LoVo (cell line): ENCODE measurements around the gene PCBP3.

Source experiments
- DNase-seq: peaks from one replicate; pipeline ENCODE4 v3.0.0-alpha.2; 2016; ENCODE audit warnings: low spot score

Gene PCBP3

DNA sequence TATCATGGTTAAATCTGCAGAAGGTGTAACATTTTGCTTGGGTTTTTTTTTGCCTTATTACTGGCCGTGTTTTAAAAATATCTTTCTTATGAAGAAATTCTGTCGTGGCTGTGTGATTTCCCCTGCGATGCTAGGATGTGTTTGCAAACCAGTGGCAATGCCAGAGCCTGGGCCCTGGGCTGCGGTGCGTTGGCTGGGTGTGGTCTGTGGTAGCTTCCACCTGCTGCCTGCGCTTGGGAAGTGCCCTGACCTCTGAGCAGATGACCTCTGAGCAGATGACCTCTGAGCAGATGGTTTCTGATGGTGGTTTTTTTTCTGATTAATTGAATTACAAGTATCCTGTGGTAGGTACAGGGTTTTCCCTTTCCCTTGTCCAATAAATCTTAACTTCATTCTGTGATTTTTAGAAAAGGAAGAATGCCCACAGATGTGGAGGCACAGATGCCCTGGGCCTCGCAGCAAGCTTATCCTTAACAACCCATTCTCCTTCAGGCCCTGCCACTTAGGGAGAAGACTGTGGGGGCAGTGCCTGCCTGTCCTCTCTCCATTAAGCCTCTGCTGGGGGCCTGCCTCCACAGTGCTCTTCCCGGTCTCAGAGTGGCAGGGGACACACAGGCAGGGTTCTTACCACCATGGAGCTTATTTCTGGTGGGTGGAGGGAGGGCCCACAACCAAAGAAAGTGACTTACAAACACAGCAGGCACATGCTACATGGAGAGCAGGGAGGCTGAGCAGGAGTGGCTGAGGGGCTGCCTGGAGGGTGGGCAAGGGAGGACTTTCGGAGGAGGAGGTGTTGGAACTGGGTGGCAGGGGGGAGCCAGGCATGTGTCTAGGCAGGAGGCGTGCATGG is 81.7 kb downstream of the PCBP3 start:
- DNase-seq, result no peak

DNA sequence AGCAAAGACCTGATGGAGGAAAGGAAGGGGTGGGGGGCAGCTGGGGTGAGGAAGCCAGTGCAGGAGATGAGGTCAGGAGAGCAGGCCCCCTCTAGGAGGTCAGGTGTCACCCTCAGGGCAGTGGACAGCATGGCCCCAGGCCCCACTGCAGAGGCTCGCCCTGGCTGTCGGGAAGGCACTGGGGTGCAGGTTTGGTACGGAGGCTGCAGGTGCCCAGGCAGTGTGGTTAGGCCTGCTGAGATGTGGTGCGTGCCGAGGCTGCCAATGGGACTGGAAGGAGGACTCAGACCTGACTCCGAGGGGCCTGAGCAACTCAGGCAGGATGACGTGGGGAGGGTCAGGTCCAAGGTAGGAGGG is 82.3 kb downstream of the PCBP3 start:
- no peak for DNase-seq

DNA sequence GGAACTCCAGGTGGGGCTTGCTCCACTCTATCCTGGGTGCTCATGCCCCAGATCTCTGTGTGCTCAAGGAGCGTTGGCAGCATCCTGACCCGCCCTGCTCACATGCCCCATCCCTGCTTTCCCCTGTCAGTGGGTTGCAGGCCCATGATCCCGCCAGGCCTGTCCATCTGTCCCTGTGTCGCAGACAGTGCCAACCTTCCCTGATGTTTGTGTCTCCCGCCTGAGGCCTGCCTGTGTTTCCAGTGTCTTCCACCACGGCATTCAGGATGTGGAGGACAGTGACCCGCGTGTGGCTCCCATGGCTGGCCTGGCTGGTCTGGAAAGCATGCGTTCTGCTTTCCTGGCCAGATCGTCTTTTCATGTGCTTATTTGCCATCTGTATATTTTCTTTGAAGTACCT is 82.9 kb downstream of the PCBP3 start:
- no peak for DNase-seq

DNA sequence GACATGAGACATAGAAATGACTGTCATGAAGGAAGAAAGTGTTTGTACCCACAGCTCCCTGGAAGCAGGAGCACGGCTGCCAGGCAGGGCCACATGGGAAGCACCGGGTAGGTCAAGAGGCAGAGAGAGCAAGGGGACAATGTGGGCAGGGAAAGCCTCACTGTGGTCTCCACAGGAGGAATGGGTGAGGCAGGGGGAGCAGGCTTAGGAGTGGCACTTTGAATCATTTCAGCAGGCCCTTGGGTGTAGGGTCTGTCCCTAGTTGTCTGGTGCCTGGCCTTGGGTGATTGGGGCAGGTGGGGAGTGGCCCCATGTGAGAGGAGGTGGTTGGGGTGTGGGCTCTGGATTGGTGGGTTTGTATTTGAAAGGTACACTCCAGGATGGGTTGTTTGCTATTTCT is 83.9 kb downstream of the PCBP3 start:
- no peak for DNase-seq

DNA sequence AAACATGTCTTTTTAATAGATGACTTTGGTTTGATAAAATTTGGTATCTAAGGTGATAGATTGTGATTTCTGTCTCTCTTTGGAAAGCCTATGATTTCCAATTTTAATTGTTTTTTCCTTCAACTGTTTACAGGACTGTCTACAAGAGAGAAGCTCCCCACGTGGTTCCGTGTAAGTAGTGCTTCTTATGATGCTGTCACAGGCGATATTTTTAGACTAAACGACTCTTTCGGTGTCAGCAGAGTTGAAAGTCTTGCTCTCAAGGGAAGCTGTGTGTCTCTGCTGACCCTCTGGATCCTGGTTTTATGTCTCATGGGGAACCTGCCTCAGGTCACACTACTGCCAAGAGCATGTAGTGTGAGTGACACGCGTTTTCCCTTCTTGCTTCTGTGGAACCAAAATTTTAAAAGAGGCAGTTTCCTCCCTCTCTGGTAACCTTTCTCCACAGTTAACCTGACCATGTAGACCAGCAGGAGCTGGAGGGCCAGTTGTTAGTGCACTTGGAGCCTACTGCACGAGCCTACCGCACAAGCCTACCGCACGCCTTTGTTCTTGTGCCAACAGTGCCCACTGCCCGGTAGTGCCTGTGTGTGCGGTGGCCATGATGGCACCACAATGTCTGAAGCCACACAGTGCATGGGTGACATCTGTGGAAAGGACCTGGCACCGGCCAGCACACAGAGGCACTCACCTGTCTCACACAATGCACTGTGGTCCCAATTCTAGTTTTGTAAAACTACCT is 91.9 kb downstream of the PCBP3 start:
- DNase-seq, result no peak

DNA sequence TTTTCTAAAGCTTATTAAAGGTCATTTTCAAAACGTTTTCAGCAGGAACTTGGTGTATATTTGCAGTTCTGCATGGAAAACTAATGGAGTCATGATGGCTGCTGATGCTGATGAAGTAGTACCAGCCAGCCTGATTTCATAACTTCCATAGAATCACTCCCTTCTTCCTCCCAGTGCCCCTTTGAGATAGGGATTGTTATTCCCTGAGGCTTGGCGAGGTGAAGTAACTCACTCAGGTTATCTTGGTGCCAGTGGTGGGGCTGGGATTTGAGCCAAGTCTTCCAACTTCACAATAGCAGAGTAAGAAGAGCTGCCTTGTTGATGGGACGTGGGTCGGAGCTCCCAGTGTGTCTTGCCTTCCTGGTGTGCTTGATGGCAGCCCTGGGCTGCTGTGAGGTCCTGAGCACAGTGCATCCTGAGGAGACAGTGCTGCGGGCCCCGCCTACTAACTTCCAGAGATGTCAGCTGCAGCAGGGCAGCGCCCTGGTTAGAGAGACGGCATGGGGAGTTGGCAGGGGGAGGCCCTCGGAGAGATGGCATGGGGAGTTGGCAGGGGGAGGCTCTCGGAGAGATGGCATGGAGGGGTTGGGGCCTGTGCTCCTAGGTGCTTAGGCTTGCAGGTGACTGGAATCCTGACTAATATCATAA is 92.6 kb downstream of the PCBP3 start:
- DNase-seq, result no peak

DNA sequence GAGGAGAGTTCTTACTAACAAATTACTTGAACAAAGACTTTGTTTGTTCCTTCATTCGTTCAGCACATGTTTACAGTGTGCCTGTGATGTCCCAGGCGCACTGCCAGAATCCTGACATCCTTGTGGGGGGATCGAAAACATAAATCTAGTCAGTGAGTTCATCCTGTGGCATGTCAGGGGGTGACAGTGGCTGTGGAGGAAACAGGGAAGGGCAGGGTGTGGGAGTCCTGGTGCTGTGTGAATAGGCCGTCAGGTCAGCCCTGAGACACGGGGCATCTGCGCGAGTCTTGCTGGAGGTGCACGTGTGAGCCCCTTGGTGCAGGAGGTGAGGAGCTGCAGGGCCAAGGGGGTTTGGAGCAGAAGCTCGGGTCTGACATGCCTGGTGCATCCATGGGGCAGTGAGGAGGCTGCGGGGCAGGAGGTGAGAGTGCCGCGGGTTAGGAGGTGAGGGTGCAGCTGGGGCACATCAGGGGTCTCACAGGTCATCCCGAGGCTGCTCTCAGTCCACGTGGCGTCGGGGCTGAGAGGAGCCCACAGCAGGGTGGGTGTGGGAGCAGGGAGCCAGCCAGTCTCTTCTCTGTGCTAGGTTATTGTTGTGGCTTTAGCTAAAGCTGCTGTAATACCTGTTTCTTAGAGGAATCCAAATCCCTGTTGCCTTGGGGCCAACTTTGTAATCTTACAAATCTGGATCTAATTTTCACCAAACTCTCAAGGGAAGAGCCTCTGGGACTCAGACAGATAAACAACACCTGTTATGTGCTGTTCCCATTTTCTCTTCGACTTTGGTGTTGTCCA is 93.4 kb downstream of the PCBP3 start:
- no peak for DNase-seq

DNA sequence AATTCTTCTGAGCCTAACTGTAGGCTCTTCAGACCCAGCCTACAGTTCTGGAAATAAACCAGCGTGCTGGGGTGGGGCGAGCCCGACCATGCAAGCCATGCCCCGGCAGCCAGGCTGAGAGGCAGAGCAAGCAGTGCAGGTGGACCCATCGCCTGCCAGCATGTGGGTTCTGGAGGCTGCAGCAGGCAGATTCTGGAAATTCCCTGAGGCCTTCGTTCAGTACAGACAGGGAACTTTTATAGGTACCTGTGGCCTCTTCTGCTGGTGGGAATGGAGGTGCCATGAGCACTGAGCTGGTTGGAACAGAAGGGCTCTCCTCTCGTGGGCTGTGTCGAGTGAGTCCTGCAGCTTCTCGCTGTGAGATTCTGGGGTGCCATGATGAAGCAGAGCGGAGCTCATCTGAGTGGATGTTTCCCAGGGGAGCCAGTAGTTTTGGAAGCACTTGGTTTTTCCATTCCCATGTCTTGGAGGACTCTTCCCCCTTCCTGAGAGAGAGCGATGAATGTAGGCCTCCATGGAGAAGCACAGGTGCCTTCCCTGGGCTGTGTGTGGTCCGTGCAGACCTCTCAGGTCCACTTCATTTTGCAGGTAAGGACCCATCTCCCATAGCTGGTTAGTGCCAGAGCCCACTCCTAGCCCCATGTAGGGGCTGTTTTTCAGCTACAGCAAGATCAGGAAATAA is 94.1 kb downstream of the PCBP3 start:
- no peak for DNase-seq

DNA sequence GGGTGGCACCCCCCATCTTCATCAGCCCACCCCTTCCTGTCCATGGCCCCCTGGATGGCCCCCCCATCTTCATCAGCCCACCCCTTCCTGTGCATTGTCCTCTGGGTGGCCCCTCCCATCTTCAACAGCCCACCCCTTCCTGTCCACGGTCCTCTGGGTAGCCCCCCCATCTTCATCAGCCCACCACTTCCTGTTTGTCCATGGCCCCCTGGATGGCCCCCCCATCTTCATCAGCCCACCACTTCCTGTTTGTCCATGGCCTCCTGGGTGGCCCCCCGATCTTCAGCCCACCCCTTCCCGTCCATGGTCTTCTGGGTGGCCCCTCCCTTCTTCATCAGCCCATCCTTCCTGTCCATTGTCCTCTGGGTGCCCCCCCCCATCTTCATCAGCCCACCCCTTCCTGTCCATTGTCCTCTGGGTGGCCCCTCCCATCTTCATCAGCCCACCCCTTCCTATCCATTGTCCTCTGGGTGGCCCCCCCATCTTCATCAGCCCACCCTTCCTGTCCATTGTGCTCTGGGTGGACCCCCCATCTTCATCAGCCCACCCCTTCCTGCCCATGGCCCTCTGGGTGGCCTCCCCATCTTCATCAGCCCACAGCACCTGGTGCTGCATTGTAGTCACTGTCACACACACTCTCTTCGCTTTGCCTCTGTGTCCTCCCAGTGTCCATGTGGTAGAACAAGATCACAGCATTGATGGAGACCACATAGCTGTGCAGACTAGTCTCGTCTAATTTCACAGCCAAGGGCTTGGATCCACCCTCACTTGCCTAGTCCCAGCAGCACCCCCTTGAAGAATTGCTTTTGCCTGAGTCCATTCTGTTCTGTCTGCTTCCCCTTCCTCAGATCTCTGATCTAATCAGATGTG is 95.9 kb downstream of the PCBP3 start:
- DNase-seq, result no peak

DNA sequence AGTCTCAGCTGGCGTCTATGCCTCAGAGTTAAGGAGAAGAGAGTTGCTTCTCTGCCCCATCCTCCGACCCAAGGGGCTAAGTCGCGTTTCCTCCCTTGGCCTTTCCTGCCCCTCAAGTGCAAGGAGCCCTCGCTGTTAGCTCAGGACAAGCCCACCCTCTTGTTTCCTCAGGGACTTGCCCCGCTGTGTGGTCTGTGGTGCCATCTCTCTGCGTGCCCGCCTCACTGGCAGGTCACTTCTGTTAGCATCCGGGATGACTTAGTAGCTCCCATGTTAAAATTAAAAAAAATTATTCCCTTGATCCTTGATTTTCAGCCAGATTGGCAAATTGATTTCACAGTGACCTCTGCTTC is 96.5 kb downstream of the PCBP3 start:
- DNase-seq, result no peak

DNA sequence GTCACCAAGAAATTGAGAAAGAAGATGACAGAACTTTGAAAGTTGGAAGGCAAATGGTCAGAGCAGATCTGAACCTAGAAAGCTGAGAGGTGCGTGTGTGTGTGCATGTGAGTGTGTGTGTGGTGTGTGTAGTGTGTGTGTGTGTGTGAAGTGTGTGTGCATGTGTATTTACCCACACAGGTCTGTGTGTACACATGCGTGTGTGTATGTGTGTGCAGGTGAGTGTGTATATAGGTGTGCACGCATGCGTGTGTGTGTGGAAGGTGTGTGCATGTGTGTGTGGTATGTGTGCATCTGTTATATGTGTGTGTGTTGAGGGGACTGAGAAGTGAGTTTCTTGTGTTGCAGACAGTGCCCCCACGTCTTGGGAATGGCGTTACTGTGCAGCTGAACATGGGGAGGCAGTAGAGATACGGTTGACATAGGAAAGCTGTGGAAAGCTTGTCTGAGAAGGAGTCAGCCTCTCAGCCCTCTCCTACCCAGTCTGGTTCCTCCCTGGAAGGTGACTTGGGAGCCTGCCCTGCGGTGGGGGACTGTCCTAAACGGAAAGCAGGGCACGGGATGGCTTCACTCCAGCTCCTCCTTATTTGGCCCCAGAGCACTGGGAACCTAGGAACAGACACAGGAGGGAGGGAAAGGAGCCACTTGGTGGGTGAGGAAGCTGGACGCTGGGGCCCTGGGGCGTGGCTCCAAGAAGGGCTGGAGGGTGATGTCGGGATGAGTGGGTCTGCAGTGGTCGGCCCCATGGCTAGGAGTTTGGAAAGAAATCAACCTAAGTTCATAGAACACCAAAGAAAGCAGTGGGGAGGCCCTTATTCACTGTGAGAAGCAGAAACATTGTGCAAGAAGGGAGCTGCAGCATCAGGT is 97.2 kb downstream of the PCBP3 start:
- no peak for DNase-seq

DNA sequence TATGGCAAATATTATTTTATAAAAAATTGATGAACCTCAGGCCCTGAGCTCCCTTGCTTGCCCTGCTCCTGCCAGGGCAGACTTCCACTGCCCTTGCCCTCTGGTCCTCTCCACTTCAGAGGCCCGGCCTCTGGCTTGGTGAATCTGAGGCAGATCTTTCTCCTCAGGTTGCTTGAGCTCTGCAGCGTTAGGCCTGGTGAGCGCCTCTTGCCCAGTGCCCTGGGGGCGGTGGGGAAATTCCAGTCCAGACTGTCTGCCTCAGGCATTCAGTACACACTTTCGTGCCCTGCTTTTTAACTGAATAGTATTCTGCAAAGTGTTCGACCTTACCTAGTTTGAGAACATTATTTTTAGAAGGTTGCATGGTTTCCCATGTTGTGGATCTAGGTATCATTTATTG is 98.2 kb downstream of the PCBP3 start:
- DNase-seq, result no peak

DNA sequence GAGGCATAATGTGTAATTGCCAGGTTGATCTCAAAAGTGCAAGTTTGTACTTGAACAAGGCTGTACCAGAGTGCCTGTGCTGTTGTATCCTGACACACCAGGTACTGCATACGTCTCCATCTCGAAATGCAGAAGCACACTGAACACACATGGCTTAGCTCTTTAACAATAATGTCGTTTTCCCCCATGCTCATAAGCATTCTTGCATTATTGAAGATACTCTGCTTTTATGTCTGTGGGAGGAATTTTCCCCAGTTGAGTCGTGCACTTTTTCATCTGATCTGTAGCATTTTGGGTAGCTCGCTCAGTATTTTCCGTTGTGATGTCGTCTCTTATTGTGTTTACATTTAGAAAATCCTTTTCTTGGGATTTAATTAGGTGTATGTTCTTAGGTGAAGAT is 98.7 kb downstream of the PCBP3 start:
- DNase-seq, result no peak

DNA sequence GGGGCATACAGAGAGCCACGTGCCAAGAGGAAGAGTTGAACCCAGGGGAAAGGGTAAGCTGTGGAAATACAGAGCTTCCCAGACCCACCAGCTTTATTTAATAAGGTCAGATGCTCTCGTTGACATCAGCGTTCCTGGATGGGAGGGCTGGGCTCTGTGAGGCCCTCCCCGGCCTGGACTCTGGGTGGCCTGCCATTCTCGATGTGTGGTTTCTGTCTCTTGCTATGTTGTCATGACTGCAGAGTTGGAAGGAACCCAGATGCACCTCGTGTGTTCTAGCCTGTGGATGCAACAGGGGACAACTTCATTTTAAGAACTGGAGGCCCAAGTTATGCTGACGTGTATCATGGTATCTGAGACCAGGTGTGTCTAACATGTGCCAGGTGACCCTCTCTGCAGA is 101.7 kb downstream of the PCBP3 start:
- no peak for DNase-seq

DNA sequence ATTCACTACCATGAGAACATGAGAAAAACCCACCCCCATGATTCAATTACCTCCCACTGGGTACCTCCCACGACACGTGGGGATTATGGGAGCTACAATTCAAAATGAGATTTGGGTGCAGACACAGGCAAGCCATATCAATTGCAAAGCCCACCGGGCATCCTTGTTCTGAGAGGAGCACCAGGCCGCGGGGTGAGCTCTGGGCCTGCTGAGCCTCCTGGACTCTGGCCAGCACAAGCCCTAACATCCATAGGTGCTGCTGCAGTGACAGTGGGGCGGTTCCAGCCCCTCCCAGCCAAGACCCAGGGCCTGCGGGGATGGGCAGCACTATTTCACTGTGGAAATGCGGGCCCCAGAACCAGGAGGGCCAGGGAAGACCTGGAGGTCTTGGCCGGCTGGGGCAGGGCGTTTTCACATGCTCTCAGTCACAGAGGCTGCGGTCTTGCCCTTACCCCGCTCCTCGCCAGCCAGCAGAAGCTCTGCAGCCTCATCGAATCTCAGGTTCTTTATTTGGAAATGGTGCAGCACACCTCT is 103.8 kb downstream of the PCBP3 start:
- DNase-seq, result no peak

DNA sequence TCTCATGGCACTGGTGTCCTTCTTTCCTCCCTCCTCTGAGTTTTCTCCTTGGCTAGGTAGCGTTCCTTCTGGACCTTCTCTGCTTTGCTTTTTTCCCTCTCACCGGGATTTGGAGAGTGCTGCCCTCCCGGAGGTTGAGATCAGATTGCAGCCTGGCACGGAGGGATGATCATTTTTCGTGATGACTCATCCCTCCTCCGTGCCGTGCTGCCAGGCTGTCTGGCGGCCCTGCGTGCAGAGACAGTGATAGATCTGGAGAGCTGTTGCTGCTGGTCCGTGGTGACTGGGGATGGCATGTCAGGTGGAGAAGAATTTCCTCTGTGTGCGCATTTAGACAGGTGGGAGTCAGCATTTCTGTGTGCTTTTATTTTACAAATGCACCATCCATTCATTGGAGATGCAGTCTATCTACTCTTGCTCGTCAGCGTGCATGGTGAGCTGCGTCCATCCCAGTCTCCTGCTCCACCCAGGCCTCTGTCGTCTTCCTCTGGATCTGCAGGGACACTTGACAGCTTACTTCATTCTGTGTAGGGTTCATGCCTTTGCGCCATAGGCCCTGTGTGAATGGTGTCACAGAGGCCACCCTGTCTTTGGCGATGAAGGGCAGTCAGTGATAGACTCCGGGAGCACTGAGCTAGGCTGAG is 104.4 kb downstream of the PCBP3 start:
- peak; percentile 27 for DNase-seq

DNA sequence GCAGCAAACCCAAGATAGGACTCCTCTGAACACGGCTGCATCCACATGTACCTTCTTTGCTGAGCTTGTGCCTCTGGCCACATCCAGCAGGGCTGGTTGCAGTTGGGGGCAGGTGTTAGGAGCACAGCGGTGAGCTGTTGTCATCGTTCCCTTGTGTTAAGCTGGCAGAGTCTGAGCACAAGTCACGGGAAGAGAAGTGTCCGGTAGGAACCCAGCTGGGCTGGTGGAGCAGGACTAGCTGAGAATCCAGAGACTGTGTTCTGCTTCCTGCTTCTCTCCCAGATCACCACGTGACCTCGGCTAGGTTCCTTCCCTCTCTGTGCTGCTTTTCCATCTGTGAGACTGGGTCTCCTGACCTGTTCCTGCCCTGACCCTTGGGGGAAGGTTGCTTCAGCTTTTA is 105.1 kb downstream of the PCBP3 start:
- no peak for DNase-seq

DNA sequence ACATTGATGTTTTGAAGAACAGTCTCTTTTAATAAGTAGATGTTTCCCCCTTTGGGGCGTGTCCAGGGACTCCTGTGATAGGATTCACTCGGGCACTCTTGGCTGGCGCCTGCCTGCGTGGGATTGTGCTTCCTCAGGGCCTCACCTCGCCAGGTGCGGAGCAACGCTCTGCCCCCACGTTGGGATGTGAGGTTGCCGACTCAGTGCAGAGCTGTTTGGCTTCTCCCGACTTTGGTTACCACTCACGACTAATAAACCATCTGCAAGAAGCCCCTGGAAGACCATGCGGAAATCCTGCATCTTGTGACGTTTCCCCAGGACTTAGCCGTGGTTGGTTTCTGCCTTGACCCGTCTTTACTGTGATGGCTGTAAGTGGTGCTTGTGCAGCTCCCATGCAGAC is 106.4 kb downstream of the PCBP3 start:
- DNase-seq, result no peak

DNA sequence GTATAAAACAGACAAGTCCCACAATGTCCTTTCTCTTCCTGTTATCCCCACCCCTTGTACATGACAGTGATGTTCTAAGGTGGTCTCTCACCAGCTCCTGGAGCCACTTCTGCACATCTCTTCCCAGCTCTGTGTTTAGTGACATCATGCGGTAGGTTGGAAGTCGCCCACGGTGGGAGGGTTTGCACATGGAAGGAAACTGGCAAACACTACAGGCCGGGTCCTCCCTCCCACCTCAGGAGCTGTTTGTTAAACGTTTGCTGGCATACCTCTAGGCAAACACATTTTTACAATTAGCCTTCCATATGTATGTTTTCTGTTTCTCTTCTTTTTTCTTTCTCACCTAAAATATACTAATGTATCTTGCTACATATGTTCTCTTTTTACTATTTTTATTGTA is 107.4 kb downstream of the PCBP3 start:
- no peak for DNase-seq
